Right forelimb (tissue), 1 donor: Measurements from ENCODE around the gene EVPL.
"Not testable (repeated sequence)": the region's sequence is repeated elsewhere in the genome, so short reads cannot be mapped to it uniquely, and the experiment has no call there.

Experiments used
- DNase-seq: peaks from one replicate; pipeline ENCODE4 v3.0.0-alpha.2; 2018

The EVPL gene

DNA sequence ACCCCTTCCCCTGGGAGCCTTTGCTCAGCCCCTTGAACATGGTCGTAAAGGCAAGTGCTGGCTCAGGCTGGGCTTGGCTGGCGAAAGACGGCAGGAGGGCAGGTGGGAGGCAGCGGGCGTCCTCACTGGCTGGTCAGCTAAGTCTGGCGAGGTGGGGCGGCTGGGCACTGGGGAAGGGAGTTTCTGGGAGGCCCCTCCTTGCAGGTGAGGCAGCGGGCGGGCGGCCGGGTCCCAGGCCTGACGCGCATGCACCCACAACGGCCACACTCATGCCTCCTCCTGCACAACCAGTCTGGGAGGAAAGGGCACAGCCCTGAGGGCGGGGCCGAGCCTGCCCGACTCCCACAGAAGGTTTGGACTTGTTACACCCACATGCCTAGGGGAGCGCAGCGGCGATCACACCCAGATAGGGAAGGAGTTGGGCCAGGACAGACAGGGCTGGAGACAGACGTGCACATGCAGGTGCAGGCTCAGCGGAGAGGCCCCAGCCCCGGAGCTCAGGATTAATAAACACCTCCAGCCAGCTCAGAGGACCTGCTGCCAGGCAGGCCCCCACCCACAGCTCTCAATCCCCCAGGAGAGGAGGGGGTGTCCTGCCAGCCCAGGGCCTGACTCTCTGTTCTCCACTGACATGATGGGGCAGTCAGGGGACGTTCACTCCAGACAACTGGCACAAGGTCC is at the start of gene EVPL:
Gene EVPL (minus strand): TSS at position 148 of the 681 bp plus-strand sequence. CDS start 108 bp downstream, at position 40.
- DNase-seq = no peak

DNA sequence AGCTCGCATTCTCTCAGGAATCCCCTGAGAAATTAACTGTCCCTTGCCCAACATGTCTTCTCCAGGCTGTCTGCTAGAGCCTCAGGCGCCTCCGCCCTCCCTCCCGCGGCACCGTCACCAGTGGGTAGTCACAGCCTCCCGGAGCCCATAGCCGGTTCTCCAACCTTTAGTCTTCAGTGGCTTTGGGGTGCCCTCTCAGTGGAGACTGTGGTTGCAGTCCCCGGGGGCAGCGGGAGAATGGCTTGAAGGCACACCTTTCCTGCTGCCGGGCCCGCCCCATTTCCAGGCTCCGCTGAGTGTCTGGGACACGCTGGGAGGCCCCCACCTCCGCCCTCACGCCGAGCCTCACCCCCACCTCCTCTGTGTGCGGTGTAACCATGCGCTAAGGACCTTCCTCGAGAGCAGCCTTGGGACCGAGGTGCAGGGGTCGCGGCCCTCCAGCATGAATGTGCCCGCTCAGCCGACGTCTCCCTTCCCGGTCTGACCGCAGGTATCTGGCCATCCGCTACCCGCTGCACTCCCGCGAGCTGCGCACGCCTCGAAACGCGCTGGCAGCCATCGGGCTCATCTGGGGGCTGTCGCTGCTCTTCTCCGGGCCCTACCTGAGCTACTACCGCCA is 49.1 kb upstream of the EVPL start:
- no peak for DNase-seq

DNA sequence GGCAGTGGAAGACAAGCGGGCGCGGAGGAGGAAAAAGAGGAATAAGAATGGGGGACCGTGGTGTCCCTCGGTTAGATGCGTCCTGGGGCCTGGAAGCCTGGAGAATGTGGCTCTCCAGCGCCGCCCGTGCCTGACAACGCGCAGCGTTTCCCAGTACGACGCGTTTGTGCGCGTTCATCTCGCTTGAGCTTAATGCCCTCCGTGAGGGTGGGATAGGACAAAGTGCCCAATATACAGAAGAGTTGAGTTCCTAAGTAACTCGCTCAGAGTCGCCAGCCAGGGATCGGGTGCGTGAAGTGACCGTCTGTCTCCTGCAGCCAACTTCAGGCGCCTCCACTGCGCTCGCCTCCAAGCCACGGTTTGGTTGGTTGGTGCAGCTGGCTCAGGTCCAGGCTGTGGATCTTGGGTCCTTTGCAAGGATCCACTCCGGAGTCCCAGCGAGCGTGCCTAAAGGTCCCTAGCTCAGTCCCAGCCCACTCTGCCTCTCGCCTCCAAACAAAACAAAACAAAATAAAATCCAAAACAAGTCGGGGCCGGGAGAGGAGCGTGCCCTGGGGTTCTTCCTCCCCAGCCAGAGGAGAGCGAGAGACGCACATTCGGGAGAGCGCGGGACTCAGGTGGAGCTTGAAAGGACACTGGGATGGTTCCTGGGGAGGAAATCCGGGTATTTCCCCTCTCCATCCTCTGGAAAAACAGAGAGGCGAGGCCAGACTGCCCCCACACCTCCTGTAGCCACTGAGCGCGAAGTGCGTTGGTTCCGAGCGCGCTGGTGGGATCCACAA is 48.4 kb upstream of the EVPL start:
- no peak for DNase-seq

DNA sequence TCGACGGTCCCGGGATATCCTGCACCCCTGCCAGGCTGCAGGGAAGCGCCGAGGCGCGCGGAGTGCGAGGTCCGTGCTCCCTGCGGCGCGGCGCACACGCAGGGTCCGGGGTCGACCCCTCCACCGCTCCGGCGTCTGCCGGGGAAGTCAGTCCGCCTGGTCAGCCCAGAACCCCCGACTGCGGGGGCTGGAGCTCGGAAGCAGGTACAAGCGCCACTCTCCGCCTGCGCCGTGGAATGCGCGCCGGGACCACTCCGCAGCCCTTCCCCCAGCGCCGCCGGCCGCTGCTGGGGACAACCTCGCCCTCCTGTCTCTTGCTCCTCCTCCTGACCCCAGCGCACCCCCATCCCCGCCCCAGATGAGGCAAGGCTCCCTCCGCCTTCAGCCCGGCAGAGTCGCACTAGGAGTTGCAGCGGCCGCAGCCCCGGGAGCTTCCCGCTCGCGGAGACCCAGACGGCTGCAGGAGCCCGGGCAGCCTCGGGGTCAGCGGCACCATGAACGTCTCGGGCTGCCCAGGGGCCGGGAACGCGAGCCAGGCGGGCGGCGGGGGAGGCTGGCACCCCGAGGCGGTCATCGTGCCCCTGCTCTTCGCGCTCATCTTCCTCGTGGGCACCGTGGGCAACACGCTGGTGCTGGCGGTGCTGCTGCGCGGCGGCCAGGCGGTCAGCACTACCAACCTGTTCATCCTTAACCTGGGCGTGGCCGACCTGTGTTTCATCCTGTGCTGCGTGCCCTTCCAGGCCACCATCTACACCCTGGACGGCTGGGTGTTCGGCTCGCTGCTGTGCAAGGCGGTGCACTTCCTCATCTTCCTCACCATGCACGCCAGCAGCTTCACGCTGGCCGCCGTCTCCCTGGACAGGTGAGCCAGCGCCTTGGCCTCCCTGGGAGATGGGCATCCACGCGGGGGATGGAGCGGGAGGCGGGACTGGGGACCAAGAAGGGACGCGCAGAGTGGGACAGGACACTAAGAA is 47.6 kb upstream of the EVPL start, which contains the start of gene GALR2:
Gene GALR2 (plus strand): TSS at position 392 of the 974 bp plus-strand sequence. CDS start 103 bp downstream, at position 495.
- DNase-seq = no peak

DNA sequence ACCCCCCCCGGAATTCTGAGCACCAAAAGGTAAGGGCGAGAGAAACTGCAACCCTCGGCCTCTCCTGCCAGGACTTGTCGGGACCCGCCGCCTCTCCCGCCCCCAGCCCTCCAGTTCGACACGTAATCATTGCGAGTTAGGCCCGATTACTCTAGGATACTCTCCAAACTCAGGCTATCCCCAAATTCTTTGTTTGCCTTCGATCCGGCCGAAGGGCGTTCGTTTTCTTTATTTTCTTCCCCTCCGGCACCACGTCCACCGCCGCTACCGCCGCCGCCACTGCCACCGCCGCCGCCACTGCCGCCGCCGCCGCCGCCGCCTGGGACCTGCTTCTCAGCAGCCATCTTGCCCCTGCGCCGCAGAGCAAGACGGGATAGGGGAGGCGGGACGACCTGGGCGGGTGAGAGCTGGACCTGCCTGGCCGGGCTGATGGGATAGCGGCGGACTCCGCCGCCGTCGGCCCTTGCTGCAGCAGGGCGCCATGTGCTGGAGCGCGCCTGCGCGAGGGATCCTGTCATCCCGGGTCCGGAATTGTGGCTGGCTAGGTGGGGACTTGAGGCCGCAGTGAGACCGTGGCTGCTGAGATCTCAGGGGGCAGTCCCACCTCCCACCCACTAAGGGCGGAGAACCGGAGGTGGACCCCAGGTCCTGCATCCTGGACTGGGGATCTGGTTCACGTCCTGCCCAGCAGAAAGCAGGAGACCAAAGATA is 45.2 kb upstream of the EVPL start, which contains the start of gene SRP68:
Gene SRP68 (minus strand): TSS at position 370 of the 711 bp plus-strand sequence. CDS start 26 bp downstream, at position 344.
- DNase-seq = peak; percentile 93

DNA sequence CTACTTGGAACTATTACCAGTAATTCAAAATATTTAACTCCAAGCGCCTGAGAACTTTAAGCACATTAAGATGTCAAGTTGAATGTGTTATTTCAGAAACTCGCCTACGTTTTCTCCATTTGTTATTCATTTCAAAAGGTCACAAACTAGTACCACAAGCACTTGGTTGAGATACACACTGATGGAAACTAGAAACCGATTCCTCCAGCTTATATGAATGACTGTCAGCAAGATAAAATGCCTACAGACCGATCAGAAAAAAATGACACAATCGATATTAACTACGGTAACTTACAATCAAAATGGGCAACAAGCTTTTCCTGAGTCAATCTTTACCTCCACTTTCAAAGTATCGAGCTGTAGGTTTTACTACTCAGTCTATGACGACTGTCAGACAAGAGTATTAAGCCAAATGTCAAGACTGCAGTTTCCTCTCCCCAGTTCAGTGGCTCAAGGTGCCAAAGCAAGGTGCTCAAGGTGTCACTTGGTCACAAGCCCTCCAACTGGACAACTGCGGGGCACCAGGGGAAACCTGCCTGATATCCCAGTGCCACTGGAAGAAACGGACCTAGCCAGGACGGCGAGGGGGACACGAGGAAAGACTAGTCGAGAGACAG is 44.5 kb upstream of the EVPL start:
- no peak for DNase-seq

DNA sequence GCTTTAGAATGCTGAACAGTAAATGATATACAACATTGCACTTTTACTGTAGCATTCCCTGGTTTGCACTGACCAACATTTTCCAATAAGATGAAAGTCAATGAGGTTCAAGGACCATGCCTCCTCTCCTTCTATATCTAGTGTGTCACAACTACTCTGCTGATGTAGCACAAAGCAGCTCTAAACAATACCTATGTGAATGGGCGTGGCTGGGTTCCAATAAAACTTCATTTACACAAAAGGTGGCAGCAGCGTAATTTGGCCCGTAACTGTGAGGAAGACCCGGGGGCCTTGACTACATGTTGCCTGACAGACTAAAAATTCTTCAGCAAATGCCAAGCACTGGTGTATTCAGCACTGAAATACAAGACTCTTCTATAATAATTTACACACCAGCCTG is 38.7 kb upstream of the EVPL start:
- no peak for DNase-seq

DNA sequence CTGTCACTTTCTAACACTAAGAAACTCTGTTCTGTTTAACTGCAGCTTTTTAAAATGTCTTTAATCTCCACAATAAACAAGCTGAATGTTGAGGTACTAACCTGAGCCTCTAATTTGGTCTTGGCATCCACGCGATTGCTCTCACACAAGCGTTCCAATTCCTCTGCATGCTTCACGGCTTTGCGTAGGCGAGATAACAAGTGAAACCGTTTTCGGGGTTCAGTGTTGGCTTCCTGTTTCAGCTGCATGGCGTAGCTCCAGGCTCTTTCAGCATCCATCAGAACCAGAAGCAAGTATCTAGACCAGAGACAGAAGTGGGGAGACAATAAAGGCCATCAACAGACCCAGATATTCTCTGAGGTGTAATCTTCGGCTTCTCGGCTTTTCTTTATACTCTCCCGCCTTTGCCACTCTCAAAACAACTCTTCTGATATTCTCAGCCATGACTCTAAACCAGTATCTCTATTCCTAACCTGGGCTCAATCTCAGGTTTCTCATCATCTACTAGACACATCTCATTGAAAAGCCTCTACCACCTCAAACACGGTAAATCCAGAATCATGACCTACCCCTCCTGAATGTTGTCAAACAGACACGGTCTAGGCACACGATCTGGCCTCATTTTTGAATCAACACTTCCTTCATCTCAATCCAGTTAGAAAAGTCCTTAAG is 36.9 kb upstream of the EVPL start:
- DNase-seq = no peak

DNA sequence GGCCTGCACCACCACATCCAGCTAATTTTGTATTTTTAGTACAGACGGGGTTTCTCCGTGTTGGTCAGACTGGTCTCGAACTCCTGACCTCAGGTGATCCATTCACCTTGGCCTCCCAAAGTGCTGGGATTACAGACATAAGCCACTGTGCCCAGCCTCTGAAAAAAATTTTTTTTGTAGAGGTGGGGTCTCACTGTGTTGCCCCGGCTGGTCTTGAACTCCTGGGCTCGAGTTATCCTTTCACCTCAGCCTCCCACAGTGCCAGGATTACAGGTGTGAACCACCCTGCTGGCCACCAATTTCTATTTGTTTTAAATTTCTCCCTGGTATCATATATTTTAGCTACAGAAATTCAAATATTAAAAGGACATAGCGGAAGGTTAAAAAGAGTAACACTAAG is 31.2 kb upstream of the EVPL start:
- not testable (repeated sequence) for DNase-seq

DNA sequence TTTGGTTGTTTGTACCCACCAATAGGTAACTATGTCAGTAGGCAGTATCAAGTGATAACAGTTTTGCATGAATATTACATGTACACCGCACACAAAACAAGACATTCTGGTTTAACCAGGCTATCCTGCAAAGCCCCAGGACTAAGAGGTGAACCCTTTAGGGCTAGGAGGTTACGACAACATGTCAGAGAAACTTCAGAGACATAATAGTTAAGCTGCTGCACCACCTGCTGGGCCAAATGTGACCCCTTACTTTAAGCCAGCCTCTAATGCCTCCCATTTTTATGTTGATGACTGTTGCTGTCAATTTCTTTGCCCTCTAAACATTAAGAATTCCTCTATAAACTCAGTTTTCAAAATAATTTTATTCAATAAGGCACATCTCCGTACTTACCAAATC is 29.8 kb upstream of the EVPL start:
- no peak for DNase-seq

DNA sequence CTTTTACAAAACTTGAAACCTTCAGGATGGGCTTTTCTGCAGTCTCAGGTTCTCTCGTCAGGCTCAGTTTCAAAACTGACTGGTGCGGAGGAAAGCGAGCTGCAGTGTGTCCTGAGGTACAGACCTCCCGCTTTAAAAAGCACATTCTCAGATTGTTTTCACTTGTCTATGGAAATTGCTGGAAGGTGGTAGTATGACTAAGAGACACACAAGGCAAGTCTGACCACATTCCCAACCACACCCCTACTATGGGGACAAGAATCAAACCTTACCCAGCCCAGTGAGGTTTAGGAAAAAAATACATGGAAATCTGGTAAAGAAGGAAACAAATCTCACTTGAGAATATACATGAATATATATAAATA is 27.0 kb upstream of the EVPL start:
- DNase-seq = no peak

DNA sequence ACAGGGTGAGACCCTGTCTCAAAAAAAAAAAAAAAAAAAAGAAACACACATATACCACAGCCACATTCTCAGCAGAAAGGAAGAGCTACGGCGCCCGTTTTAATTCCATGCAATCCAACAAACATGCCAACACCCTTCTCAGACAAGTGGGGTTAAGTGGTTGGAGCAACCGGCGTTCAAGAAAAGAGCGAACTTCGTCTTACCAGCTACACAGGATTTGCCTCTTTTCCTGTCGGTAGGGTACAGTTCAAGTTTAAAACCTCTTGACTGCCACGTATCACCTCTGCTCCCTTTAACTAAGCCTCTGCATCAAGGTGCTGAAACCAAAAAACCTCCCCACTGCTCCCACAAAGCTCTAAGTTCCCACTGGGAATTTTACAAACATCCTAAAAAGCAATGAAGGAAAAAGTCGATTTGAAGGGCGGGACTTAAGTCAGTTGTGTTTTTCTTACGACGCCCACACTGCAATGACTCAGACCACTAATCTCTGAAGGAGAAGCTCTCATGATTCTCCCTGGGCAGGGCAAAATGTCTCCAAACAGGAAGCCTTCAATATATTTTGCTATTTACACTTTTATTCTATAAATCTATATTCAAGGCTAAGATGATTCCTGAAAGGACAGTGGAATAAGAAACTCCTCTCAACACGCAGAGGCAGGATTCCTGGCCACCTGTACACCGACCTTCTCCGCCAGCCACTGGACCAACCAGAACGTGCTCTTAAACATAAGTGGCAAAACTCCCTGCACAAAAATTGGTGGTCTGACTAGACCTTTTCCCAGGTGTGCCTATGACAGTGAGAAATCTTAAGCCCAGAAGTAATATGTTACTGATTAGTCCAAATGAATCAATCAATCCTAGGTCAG is 26.4 kb upstream of the EVPL start:
- DNase-seq = no peak

DNA sequence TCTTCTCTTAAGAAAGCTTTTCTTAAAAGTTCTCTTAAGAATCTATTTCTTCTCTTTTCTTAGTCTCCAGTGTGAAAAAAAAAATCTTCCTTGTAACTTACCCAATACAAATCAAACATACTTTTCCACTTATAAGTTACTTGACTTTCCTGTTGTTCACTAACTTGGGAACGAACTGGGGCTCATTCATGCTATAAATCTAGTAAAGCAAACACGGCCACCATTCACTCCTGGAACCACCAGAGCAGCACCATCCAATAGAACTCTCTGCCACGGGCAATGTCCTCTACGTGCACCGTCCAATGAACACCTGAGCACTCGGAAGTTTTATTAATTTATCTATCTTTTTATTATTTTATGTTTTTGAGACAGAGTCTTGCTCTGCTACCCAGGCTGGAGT is 24.5 kb upstream of the EVPL start:
- DNase-seq = no peak

DNA sequence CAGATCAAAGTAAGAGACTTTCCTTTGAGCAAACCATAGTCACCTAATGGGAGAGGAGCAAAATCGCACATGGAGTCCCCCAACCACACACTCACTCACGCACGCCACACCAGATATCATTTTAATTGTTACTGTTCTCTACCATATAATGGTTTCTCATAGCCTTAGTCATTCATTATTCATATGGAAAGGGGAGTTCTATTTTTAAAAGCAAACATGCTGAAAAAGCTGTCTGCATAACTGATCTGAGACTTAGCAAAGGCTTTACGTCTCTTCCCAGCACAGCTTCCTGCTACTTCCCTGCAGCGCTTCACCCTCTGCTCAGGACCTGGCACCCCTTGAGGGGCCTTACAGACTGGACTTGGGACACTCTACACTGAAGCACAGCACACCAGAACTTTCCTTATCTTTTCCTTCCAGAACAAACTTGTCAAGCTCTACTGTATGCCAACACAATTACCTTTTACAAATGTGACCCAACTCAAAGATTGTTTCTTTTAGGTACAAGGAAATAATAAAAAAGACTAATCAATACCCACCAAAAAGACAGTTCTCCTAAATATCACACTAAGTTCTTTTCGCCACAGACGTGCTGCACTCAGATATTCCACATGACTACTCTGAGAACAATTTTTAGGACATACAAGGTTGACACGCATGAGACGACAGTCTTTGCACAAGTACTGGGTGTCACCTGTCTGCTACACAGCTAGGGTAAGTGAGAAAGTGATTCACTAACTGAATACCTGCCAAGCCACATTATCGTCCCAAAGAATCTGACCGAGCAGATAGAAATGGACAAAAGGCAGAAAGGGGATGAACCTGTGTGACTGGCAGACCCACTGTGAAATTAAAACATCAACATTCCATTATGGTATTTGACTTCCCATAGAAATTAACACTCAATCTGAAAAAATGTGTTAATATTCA is 23.7 kb upstream of the EVPL start:
- no peak for DNase-seq

DNA sequence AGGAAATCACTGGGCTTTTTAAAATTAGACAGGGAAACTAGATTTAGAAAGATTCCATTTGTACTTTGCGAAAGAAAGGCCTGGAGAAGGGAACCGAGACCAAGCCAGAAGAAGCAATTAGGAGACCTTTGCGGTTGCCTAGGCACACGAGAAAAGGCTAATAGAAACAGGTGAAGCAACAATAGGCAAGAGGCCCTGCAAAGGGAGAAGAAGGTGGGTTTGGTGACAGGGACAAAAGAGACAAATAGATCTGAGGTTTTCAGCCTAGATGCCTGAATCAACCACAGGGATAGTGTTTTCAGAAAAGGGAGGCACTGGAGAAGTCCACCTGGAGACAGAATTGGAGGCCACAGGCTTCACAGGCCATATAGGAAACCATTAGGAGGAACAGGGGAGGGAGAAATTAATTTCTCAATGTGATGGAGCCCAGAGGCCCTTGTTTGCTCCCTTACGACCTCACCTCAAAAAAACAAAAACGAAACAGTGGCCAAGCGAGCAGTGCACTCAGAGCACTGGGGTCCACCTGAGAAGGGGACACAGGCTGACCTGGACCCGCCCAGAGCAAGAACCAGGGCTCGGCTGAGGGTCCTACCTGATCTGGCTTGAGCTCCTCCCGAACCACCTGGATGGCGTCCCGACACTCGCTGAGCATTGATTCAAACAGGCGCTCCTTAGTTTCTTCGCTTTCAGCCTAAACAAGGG is 22.9 kb upstream of the EVPL start:
- DNase-seq = no peak

DNA sequence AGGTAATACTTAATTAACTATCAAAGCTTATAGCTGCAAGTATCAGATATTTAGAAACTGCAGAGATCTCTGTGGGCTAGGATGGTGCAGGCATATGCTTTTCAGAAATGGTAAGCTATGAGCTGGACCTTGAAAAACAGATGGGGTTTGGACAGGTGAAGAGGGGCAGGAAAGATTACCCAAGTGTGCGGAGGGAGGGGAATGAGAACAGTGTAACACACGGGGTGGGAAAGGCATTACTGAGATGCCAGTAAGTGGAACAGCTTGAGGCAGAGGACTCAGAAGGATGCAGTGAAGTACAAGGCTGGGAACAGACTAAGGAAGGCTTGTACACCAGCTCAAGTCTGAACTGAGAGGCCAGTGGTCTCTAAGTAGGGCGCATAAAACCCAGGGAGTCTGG is 22.1 kb upstream of the EVPL start:
- no peak for DNase-seq

DNA sequence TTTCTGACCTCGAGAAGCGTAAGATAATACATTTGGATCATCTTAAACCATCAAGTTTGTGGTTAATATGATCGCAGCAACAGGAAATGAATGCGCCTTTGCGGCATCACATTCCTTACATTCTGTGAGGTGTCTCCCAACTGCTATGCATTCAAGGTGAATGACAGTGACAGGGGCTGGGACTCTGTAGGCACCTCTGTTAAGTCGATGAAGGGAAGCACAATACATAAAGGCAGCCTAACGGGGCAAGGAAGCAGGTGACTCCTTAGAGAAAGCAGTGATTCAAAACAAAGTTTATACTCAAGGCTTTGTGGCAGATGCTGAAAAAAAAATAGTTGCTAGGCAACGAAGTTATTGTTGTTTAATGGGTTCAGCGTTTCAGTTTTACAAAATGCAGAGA is 21.6 kb upstream of the EVPL start:
- no peak for DNase-seq

DNA sequence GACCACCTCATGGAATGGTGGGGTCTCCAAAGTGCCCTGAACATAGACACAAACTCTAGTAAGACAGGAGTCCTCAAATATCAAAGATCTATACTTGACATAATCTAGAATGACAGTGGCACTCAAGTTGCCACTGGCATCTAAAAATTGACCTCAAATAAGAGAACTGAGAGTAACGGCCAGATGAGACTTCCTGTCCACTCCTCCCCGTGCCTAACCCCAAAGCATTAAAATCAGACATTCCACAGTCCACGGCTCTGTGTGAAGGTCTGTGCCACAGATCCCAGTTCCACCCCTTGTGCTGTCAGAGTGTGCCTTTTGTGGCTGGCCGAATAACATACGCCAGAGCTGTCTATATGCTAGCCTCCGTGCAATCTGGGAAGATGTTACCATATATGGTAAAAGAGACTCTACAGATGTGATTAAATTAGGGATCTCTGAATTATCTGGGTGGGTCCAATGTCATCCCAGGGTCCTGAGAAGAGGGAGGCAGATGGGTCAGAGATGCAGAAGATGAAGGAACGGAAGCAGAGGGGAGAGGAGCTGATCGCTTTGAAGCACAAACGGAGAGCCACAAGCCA is 21.0 kb upstream of the EVPL start:
- DNase-seq = no peak
